GM18526 (cell line): ENCODE results near the gene TEN1.

ENCODE experiments used
- POLR2A ChIP-seq: IDR thresholded peaks from 3 replicates; pipeline ENCODE4 v1.6.1; 2011; ENCODE audit not compliant: insufficient read length; ENCODE audit errors: extremely low read depth

TEN1 gene

GRCh38 chr17:75965468-75965867 is 13.6 kb upstream of the TEN1 start:
- TF ChIP-seq POLR2A, result no peak

GRCh38 chr17:75970011-75970523 is 9.0 kb upstream of the TEN1 start:
- no peak for TF ChIP-seq POLR2A

GRCh38 chr17:75970626-75971025 is 8.4 kb upstream of the TEN1 start:
- TF ChIP-seq POLR2A, result no peak

GRCh38 chr17:75975757-75976174 is 3.3 kb upstream of the TEN1 start:
- no peak for TF ChIP-seq POLR2A

GRCh38 chr17:75976175-75976848 is 2.7 kb upstream of the TEN1 start:
- no peak for TF ChIP-seq POLR2A

GRCh38 chr17:75979705-75980187 is 706 bp downstream of the TEN1 start:
- no peak for TF ChIP-seq POLR2A

GRCh38 chr17:75980188-75981018 is 1.4 kb downstream of the TEN1 start:
- TF ChIP-seq POLR2A, result no peak

GRCh38 chr17:75981019-75981615 is 2.1 kb downstream of the TEN1 start:
- TF ChIP-seq POLR2A, result no peak

GRCh38 chr17:75983501-75984181 is 4.6 kb downstream of the TEN1 start:
- TF ChIP-seq POLR2A, result no peak

- no peak for TF ChIP-seq POLR2A
These were observed 6.9 kb downstream of the TEN1 start for GRCh38 chr17:75985986-75986385.

GRCh38 chr17:75987041-75987440 is 8.0 kb downstream of the TEN1 start:
- TF ChIP-seq POLR2A, result no peak

GRCh38 chr17:75991396-75991795 is 12.4 kb downstream of the TEN1 start:
- no peak for TF ChIP-seq POLR2A

GRCh38 chr17:75994802-75995370 is 15.8 kb downstream of the TEN1 start:
- no peak for TF ChIP-seq POLR2A

GRCh38 chr17:75995385-75995925 is 16.4 kb downstream of the TEN1 start:
- TF ChIP-seq POLR2A, result no peak

GRCh38 chr17:75996665-75997590 is 17.9 kb downstream of the TEN1 start:
- TF ChIP-seq POLR2A, result no peak
